Measurements from ENCODE around the gene EZH1. TPM values are rescaled to one million over a fixed set of nuclear protein-coding genes. Genes with fewer than 3 reads are reported as not detected.

EZH1 gene
- total RNA-seq, 2 experiments from 2014 or later = 23.1 to 25.5 TPM

- no peak overlapping the region for H3K27ac Mint-ChIP-seq
- peaks cover 39% of the 10 kb centered on the region for H3K36me3 Mint-ChIP-seq (ENCODE audit: low read depth)
- no peak overlapping the region for H3K4me3 Mint-ChIP-seq
- peaks cover 10% of the 10 kb centered on the region for H3K4me1 Mint-ChIP-seq (ENCODE audit: low read depth)
- ChIA-PET CTCF (no interaction called here), POLR2A (interaction anchor here (2.0 kb wide), 1 partner anchor 17 kb away, joined by 5 read pairs; no protein-coding TSS in a partner anchor)
- ATAC-seq (no peak), DNase-seq (no peak)
- no peaks in the 10 kb centered on the region for H3K27me3 Mint-ChIP-seq
- H3K9me3 Mint-ChIP-seq = no peaks in the 10 kb centered on the region
- intact Hi-C loops (cut with micrococcal nuclease) = no loop called here
- TF ChIP-seq CTCF (IDR thresholded peaks at IDR 0.05) = no peak
Measured at GRCh38 chr17:42700586-42701289, 44.1 kb downstream of the EZH1 start.

- no peak overlapping the region for H3K4me3 Mint-ChIP-seq
- ATAC-seq (no peak), DNase-seq (no peak)
- TF ChIP-seq CTCF (IDR thresholded peaks at IDR 0.05) = no peak
- POLR2A ChIA-PET = interaction anchor here (2.0 kb wide), 1 partner anchor 16 kb away, joined by 5 read pairs; no protein-coding TSS in a partner anchor
- no peaks in the 10 kb centered on the region for H3K9me3 Mint-ChIP-seq
- H3K27me3 Mint-ChIP-seq = no peaks in the 10 kb centered on the region
- peaks cover 33% of the 10 kb centered on the region for H3K36me3 Mint-ChIP-seq (ENCODE audit: low read depth)
- intact Hi-C loops (cut with micrococcal nuclease) = no loop called here
- no peak overlapping the region for H3K27ac Mint-ChIP-seq
- peaks cover under 1% of the 10 kb centered on the region for H3K4me1 Mint-ChIP-seq (ENCODE audit: low read depth)
- CTCF ChIA-PET = interaction anchor here (1.4 kb wide), 1 partner anchor 64 kb away, joined by 4 read pairs; no protein-coding TSS in a partner anchor
Measured at GRCh38 chr17:42699415-42699740, 45.5 kb downstream of the EZH1 start.

GRCh38 chr17:42698736-42699414 lies 46.0 kb downstream of the EZH1 start:
- DNase-seq (no peak), ATAC-seq (no peak)
- ChIA-PET POLR2A (interaction anchor here (2.0 kb wide), 1 partner anchor 15 kb away, joined by 5 read pairs; no protein-coding TSS in a partner anchor), CTCF (interaction anchor here (1.4 to 2.4 kb wide), 2 partner anchors 18 to 65 kb away, joined by 4 to 9 read pairs; no protein-coding TSS in a partner anchor)
- H3K4me3 Mint-ChIP-seq = no peak overlapping the region
- H3K27me3 Mint-ChIP-seq = no peaks in the 10 kb centered on the region
- H3K27ac Mint-ChIP-seq = no peak overlapping the region
- peaks cover 29% of the 10 kb centered on the region for H3K36me3 Mint-ChIP-seq (ENCODE audit: low read depth)
- no peaks in the 10 kb centered on the region for H3K9me3 Mint-ChIP-seq
- H3K4me1 Mint-ChIP-seq (ENCODE audit: low read depth) = no peaks in the 10 kb centered on the region
- intact Hi-C loops (cut with micrococcal nuclease) = no loop called here
- TF ChIP-seq CTCF (IDR thresholded peaks at IDR 0.05) = no peak

- no peak overlapping the region for H3K27ac Mint-ChIP-seq
- DNase-seq (no peak), ATAC-seq (no peak)
- intact Hi-C loops (cut with micrococcal nuclease) = no loop called here
- CTCF ChIA-PET = interaction anchor here (0.6 to 2.4 kb wide), 3 partner anchors 17 to 631 kb away, joined by 3 to 9 read pairs (median 3); no protein-coding TSS in a partner anchor
- no peaks in the 10 kb centered on the region for H3K4me1 Mint-ChIP-seq (ENCODE audit: low read depth)
- H3K9me3 Mint-ChIP-seq = no peaks in the 10 kb centered on the region
- peaks cover 17% of the 10 kb centered on the region for H3K36me3 Mint-ChIP-seq (ENCODE audit: low read depth)
- no peak for TF ChIP-seq CTCF (IDR thresholded peaks at IDR 0.05)
- H3K27me3 Mint-ChIP-seq = no peaks in the 10 kb centered on the region
- no peak overlapping the region for H3K4me3 Mint-ChIP-seq
- POLR2A ChIA-PET = interaction anchor here (1.1 to 1.2 kb wide), 2 partner anchors 13 to 124 kb away, joined by 3 read pairs; no protein-coding TSS in a partner anchor
Measured at GRCh38 chr17:42697108-42697811, 47.6 kb downstream of the EZH1 start.
